Prostate gland (tissue), 2 donors: Measurements from ENCODE around the gene KCNJ11.

Experiments used
- POLR2A ChIP-seq: fragments of 450-650 bp; IDR thresholded peaks from one replicate; pipeline ENCODE4 v1.6.1; 2016; ENCODE audit warnings: antibody characterized with exemption, mild to moderate bottlenecking
- POLR2AphosphoS5 ChIP-seq: sonication (generic); formaldehyde crosslinking; IDR thresholded peaks from one replicate; pipeline ENCODE4 v1.6.1; 2017; ENCODE audit warnings: antibody characterized with exemption
- TF ChIP-seq, protein P1 (sequence below), 4 experiments: fragments of 200-600 bp in 2 of 4; fragments of 450-650 bp in 2 of 4; sonication (generic) in 2 of 4; IDR thresholded peaks; 1 replicate in 3 of 4; 2 replicates in 1 of 4; pipeline ENCODE4 v1.5.1; 2016 to 2019; ENCODE audit warnings: antibody characterized with exemption in 4 of 4, mild to moderate bottlenecking in 2 of 4, moderate library complexity in 2 of 4

- TF ChIP-seq, protein P1, sequence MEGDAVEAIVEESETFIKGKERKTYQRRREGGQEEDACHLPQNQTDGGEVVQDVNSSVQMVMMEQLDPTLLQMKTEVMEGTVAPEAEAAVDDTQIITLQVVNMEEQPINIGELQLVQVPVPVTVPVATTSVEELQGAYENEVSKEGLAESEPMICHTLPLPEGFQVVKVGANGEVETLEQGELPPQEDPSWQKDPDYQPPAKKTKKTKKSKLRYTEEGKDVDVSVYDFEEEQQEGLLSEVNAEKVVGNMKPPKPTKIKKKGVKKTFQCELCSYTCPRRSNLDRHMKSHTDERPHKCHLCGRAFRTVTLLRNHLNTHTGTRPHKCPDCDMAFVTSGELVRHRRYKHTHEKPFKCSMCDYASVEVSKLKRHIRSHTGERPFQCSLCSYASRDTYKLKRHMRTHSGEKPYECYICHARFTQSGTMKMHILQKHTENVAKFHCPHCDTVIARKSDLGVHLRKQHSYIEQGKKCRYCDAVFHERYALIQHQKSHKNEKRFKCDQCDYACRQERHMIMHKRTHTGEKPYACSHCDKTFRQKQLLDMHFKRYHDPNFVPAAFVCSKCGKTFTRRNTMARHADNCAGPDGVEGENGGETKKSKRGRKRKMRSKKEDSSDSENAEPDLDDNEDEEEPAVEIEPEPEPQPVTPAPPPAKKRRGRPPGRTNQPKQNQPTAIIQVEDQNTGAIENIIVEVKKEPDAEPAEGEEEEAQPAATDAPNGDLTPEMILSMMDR (IDR thresholded peaks at IDR 0.05), result no peak
- TF ChIP-seq POLR2A (no peak), POLR2AphosphoS5 (no peak)
Observed at GRCh38 chr11:17423533-17424310, 35.3 kb upstream of the KCNJ11 start.
